ENCODE data around the gene ATP2B3. TPM values are rescaled to one million over a fixed set of nuclear protein-coding genes. Genes with fewer than 3 reads are reported as not detected.

ATP2B3 gene
- total and polyA plus RNA-seq, 2 donors (not counting 3 experiments of a cell fraction or from before 2014, with no cell fraction given) = 0.01 to 0.07 TPM

DNA sequence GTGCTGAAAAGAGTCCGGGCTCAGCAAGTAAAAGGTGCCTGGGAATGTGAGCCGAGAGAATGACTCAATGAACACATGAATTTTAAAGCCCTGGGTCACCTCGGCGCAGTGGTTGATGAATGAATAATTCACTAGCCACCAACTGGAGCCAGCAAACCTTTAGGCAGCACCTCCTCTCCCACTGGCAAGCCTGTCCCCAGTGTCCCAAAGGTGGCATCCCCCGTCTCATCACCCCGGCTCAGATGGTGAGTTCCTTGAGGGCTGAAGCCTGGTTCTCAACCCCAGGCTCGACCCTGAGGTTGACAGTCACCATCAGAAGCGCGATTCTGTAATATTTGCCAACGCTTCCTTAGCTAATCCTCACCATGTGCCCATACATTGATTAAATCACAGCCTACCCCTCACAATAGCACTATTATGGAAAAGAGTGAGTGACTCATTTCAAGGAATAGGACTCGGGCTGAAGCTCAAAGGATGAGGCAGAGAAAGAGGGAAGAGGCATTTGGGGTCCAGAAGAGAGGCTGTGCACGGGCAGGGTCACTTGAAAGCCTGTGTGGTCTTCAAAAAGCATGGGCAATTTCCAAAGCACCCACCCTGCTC lies 84.2 kb downstream of the ATP2B3 start:
- TF ChIP-seq MYC (IDR thresholded peaks at IDR 0.05; ENCODE audit: low read depth, low read length) (no peak), JUN (IDR thresholded peaks at IDR 0.05; ENCODE audit: borderline replicate concordance, insufficient read depth, insufficient read length, low read depth) (no peak), GATA2 (IDR thresholded peaks at IDR 0.05; ENCODE audit: insufficient read depth, insufficient read length, low read depth, low read length) (no peak), FOS (IDR thresholded peaks at IDR 0.05; ENCODE audit: borderline replicate concordance, insufficient read depth, low read length) (no peak), POLR2AphosphoS5 (IDR thresholded peaks at IDR 0.05; ENCODE audit: insufficient read depth, low read depth, low read length) (no peak), POLR2A (IDR thresholded peaks at IDR 0.05; ENCODE audit: low read depth, low read length) (no peak), EZH2 (IDR thresholded peaks at IDR 0.05; ENCODE audit: borderline replicate concordance, low read depth, low read length, severe bottlenecking) (no peak)
- TF ChIP-seq, protein P1, sequence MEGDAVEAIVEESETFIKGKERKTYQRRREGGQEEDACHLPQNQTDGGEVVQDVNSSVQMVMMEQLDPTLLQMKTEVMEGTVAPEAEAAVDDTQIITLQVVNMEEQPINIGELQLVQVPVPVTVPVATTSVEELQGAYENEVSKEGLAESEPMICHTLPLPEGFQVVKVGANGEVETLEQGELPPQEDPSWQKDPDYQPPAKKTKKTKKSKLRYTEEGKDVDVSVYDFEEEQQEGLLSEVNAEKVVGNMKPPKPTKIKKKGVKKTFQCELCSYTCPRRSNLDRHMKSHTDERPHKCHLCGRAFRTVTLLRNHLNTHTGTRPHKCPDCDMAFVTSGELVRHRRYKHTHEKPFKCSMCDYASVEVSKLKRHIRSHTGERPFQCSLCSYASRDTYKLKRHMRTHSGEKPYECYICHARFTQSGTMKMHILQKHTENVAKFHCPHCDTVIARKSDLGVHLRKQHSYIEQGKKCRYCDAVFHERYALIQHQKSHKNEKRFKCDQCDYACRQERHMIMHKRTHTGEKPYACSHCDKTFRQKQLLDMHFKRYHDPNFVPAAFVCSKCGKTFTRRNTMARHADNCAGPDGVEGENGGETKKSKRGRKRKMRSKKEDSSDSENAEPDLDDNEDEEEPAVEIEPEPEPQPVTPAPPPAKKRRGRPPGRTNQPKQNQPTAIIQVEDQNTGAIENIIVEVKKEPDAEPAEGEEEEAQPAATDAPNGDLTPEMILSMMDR (IDR thresholded peaks at IDR 0.05; ENCODE audit: extremely low read depth in 1 of 2, insufficient read depth in 1 of 2, low read depth in 1 of 2, low read length in 2 of 2) = no peak
- TF ChIP-seq, protein P2, sequence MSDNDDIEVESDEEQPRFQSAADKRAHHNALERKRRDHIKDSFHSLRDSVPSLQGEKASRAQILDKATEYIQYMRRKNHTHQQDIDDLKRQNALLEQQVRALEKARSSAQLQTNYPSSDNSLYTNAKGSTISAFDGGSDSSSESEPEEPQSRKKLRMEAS (IDR thresholded peaks at IDR 0.05; ENCODE audit: insufficient read depth, insufficient read length) = no peak

More for the DNA sequence above, 84.2 kb downstream of the ATP2B3 start:
- Histone ChIP-seq H3K27ac (ENCODE audit: insufficient read depth, low read depth, low read length) (no peak overlapping the region), H3K36me3 (ENCODE audit: control insufficient read depth in 2 of 2, extremely low read depth in 1 of 2, insufficient read depth in 2 of 2, low read length in 2 of 2) (no peaks in the 10 kb centered on the region), H3K9me1 (replicated peaks; ENCODE audit: control insufficient read depth, extremely low read depth, insufficient read depth, low read length) (no peaks in the 10 kb centered on the region), H3K4me3 (replicated peaks in 1 of 3; ENCODE audit: insufficient read depth in 1 of 3, low read depth in 1 of 3, low read length in 3 of 3) (no peak overlapping the region), H4K20me1 (replicated peaks; ENCODE audit: control insufficient read depth, extremely low read depth, insufficient read depth, low read length) (no peaks in the 10 kb centered on the region), H3K9me3 (replicated peaks; ENCODE audit: control insufficient read depth, insufficient read depth, low read length) (no peaks in the 10 kb centered on the region), H3K79me2 (ENCODE audit: control insufficient read depth, insufficient read depth, low read length) (peaks cover 10% of the 10 kb centered on the region), H3K27me3 (ENCODE audit: control insufficient read depth in 2 of 2, insufficient read depth in 2 of 2, low read length in 2 of 2) (peaks cover 0 to 2% of the 10 kb centered on the region in 2 experiments), H3K9ac (replicated peaks; ENCODE audit: extremely low read depth, insufficient read depth, low read length) (no peak overlapping the region), H3K4me1 (ENCODE audit: control insufficient read depth, extremely low read depth, insufficient read depth, low read length) (peaks cover 7% of the 10 kb centered on the region), H3K4me2 (ENCODE audit: insufficient read depth, low read length) (no peak overlapping the region), H2AFZ (ENCODE audit: low read depth, low read length) (no peak overlapping the region)
- ChIA-PET CTCF (interaction anchor here (4.1 kb wide), 1 partner anchor 8 kb away, joined by 32 read pairs; no protein-coding TSS in a partner anchor), POLR2A (no interaction called here)
- no TSS peak for BruUV-seq (replicated peaks)
- no peak for DNase-seq (ENCODE audit: low read depth, low spot score)
- dilution Hi-C loops (cut with MboI; ENCODE audit: extremely low pct_ligation_motif_present, low sequenced_read_pairs) (no loop called here), intact Hi-C loops (cut with micrococcal nuclease) (no loop called here)
- no peak for FAIRE-seq
